ENCODE results near the gene CREB1. TPM values are rescaled to one million over a fixed set of nuclear protein-coding genes. Genes with fewer than 3 reads are reported as not detected.

CREB1 gene
- total RNA-seq, 2 experiments from 2014 or later: 93.7 to 97.7 TPM

DNA sequence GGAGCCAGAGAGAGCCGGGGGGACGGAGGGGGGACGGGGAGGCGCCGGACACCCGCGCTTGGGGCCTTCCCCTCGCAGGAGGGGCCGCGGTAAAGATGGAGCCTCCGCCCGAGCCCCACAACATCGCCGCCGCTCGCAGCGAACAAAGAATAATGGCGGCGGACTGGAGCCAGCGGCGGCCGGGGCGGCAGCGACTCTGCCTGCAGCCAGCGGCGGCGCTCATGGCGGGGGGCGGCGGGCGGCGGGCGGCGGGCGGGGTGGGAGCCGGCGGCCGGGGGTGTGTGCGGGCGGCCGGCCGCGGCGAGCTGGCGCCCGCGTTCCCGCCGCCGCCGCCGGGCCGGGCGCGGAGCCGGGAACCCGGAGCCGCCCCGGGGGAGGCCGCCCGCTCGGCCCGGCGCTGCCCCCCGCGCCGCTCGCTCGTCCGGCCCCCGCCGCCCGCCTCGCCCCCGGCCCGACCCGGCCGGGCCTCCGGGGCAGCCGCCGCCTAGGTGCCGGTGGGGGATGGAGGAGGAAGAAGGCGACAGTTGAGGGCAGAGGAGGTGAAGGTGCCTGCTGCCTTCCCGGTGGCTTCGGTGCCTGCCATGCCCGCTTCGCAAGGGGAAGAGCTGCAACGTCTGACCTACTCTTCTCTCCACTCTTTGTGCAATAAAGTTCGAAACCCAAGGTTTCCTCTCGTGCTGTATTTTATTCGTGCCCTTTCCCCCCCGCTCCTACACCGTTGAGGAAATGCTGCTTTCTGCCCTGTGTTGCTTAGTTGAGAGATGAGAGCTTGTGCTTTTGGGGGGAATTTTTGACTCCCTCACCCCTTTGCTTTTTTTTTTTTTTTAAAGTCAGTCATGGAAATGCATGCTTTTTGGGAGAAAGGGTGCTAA is 634 bp downstream of the CREB1 start:
- Mint-ChIP-seq H3K4me3 (peak overlapping the region; percentile 98), H3K27me3 (ENCODE audit: low read depth) (no peaks in the 10 kb centered on the region), H3K27ac (peak overlapping the region; percentile 100), H3K36me3 (ENCODE audit: low read depth) (peaks cover 25% of the 10 kb centered on the region), H3K4me1 (ENCODE audit: low read depth) (peaks cover 64% of the 10 kb centered on the region), H3K9me3 (no peaks in the 10 kb centered on the region)
- peak; percentile 50 for DNase-seq
- CTCF ChIA-PET: no interaction called here
- intact Hi-C loops (cut with micrococcal nuclease): loop anchor here (5.0 kb wide), 1 partner anchor 242 kb away; no protein-coding TSS in a partner anchor

DNA sequence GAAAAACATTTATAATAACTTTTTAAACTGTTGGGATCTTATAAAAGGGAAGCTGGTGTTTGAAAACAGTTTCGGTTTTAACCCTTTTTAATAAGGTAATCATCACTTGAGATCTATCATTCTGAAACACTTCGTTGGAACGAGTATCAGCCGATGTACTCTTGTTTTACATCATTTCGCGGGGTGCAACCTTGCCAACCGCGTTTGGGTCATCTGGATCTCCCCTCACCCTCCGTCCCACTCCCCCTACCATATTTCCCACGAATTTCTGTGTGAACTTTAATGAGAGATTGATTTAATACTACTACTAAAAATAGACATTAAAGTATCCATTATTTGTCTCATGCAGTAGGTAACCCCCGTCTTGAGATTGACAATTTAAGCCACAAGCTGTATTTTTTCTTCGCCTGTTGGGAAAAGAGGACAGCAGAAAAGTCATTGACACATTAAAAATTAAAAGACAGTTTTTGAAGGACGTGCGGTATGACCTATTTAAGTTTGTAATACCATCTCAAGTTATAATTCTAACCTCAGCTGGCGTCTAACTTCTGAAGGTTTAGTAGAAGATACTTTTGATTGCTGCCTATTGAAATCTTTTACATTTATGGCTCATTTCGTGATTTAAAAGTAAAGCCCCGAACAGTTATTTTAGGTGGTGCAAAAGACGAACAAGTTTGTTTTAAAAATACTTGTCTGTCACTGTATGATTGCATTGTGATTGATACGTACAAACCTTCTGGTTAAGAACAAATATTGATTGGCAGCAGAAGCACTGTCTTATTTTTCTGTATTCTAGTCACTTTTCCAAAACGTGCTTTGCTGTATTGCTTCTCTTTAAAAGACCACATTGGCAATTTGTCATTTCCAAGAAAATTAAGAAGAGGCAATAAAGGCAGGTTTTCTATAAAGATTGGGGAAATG is 1.5 kb downstream of the CREB1 start:
- CTCF ChIA-PET: no interaction called here
- peak; percentile 62 for DNase-seq
- Mint-ChIP-seq H3K27me3 (ENCODE audit: low read depth) (no peaks in the 10 kb centered on the region), H3K4me3 (peak overlapping the region; percentile 96), H3K9me3 (no peaks in the 10 kb centered on the region), H3K4me1 (ENCODE audit: low read depth) (peaks cover 55% of the 10 kb centered on the region), H3K27ac (peak overlapping the region; percentile 99), H3K36me3 (ENCODE audit: low read depth) (peaks cover 25% of the 10 kb centered on the region)
- intact Hi-C loops (cut with micrococcal nuclease): loop anchor here (5.0 kb wide), 1 partner anchor 241 kb away; no protein-coding TSS in a partner anchor

DNA sequence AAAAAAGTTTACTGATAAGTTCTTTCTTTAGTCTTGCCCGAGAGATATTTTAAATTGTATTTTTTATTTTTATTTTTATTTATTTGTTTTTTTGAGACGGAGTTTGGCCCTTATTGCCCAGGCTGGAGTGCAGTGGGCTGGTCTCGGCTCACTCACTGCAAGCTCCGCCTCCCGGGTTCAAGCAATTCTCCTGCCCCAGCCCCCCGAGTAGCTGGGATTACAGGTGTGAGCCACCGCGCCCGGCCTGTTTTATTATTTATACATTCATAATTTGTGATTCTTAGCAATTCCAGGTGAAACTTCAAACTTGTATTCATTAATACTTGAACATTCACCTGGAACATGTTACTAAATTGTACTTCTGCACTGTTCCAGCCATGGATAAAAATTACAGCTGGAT is 2.9 kb downstream of the CREB1 start:
- Mint-ChIP-seq H3K36me3 (ENCODE audit: low read depth) (peaks cover 22% of the 10 kb centered on the region), H3K27ac (peak overlapping the region; percentile 99), H3K27me3 (ENCODE audit: low read depth) (no peaks in the 10 kb centered on the region), H3K4me1 (ENCODE audit: low read depth) (peaks cover 53% of the 10 kb centered on the region), H3K9me3 (no peaks in the 10 kb centered on the region), H3K4me3 (peak overlapping the region; percentile 96)
- intact Hi-C loops (cut with micrococcal nuclease): loop anchor here (5.0 kb wide), 1 partner anchor 240 kb away; no protein-coding TSS in a partner anchor
- CTCF ChIA-PET: interaction anchor here (0.8 to 1.1 kb wide), 2 partner anchors 11 to 23 kb away, joined by 5 to 9 read pairs; no protein-coding TSS in a partner anchor
- DNase-seq: no peak

DNA sequence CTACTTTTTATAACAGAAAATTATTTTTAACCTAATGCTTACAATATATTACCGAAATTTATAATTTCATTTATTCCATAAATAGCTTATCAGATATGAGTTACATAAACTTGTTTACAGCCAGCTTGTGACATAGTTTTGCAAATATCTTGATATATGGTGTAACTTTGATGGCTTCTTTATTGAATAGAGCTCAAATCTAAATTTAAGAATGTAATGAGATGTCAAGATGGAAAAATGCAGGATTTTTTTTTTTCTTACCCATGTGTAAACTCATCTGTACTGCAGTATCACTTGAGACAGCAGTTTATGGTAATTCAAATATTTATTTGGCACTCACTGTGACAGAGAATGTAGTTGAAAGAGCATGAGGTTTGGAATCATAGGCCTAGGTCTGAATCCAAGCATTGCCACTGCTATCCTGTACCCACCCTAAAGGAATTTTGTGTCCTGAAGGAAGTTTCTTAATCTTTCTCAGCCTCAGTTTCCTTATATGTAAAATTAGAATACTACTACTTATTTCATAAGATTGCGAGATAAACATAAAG is 3.8 kb downstream of the CREB1 start:
- Mint-ChIP-seq H3K4me3 (peak overlapping the region; percentile 39), H3K27ac (peak overlapping the region; percentile 79), H3K36me3 (ENCODE audit: low read depth) (peaks cover 18% of the 10 kb centered on the region), H3K9me3 (no peaks in the 10 kb centered on the region), H3K27me3 (ENCODE audit: low read depth) (no peaks in the 10 kb centered on the region), H3K4me1 (ENCODE audit: low read depth) (peaks cover 52% of the 10 kb centered on the region)
- no peak for DNase-seq
- intact Hi-C loops (cut with micrococcal nuclease): loop anchor here (5.0 kb wide), 1 partner anchor 239 kb away; no protein-coding TSS in a partner anchor
- CTCF ChIA-PET: interaction anchor here (0.8 to 1.1 kb wide), 3 partner anchors 11 to 22 kb away, joined by 3 to 9 read pairs (median 5); no protein-coding TSS in a partner anchor

DNA sequence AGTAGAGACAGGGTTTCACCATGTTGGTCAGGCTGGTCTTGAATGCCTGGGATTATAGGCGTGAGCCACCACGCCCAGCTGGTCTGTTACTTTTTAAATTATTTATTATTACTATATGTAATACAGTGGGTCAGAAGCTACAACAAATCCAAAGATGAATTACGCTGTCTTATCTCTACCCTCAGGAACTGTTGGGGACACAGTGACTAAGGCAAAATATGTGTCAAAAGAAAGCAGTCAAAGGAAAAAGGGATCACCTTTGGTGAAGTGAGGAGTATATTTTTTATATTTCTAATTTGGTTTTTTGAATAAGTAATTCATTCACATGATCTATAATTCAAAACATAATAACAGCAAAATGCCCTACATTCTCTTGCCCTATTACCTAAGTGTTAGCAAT is 4.7 kb downstream of the CREB1 start:
- H3K27me3 Mint-ChIP-seq (ENCODE audit: low read depth): no peaks in the 10 kb centered on the region
- H3K9me3 Mint-ChIP-seq: no peaks in the 10 kb centered on the region
- DNase-seq: no peak
- peak overlapping the region; percentile 39 for H3K4me3 Mint-ChIP-seq
- intact Hi-C loops (cut with micrococcal nuclease): loop anchor here (5.0 kb wide), 1 partner anchor 238 kb away; no protein-coding TSS in a partner anchor
- H3K27ac Mint-ChIP-seq: peak overlapping the region; percentile 79
- H3K4me1 Mint-ChIP-seq (ENCODE audit: low read depth): peaks cover 54% of the 10 kb centered on the region
- CTCF ChIA-PET: interaction anchor here (1.1 kb wide), 1 partner anchor 15 kb away, joined by 4 read pairs; no protein-coding TSS in a partner anchor
- H3K36me3 Mint-ChIP-seq (ENCODE audit: low read depth): peaks cover 18% of the 10 kb centered on the region

GRCh38 chr2:207539470-207539869 is 9.7 kb downstream of the CREB1 start:
- Mint-ChIP-seq H3K4me3 (no peak overlapping the region), H3K36me3 (ENCODE audit: low read depth) (peaks cover 11% of the 10 kb centered on the region), H3K9me3 (no peaks in the 10 kb centered on the region), H3K27me3 (ENCODE audit: low read depth) (no peaks in the 10 kb centered on the region), H3K27ac (no peak overlapping the region), H3K4me1 (ENCODE audit: low read depth) (peaks cover 61% of the 10 kb centered on the region)
- no peak for DNase-seq
- CTCF ChIA-PET: interaction anchor here (0.7 to 0.8 kb wide), 2 partner anchors 15 to 738 kb away, joined by 3 to 4 read pairs; no protein-coding TSS in a partner anchor
- intact Hi-C loops (cut with micrococcal nuclease): no loop called here

GRCh38 chr2:207540431-207540830 is 10.7 kb downstream of the CREB1 start:
- Mint-ChIP-seq H3K9me3 (no peaks in the 10 kb centered on the region), H3K27ac (no peak overlapping the region), H3K4me1 (ENCODE audit: low read depth) (peaks cover 58% of the 10 kb centered on the region), H3K36me3 (ENCODE audit: low read depth) (peaks cover 14% of the 10 kb centered on the region), H3K4me3 (no peak overlapping the region), H3K27me3 (ENCODE audit: low read depth) (no peaks in the 10 kb centered on the region)
- CTCF ChIA-PET: no interaction called here
- DNase-seq: no peak
- intact Hi-C loops (cut with micrococcal nuclease): no loop called here

- no peak overlapping the region for H3K27ac Mint-ChIP-seq
- intact Hi-C loops (cut with micrococcal nuclease): no loop called here
- H3K4me1 Mint-ChIP-seq (ENCODE audit: low read depth): peaks cover 67% of the 10 kb centered on the region
- H3K9me3 Mint-ChIP-seq: no peaks in the 10 kb centered on the region
- no peak for DNase-seq
- CTCF ChIA-PET: interaction anchor here (0.7 kb wide), 1 partner anchor 136 kb away, joined by 3 read pairs; no protein-coding TSS in a partner anchor
- H3K4me3 Mint-ChIP-seq: no peak overlapping the region
- no peaks in the 10 kb centered on the region for H3K27me3 Mint-ChIP-seq (ENCODE audit: low read depth)
- peaks cover 18% of the 10 kb centered on the region for H3K36me3 Mint-ChIP-seq (ENCODE audit: low read depth)
Observed at GRCh38 chr2:207541933-207542332, 12.2 kb downstream of the CREB1 start.

DNA sequence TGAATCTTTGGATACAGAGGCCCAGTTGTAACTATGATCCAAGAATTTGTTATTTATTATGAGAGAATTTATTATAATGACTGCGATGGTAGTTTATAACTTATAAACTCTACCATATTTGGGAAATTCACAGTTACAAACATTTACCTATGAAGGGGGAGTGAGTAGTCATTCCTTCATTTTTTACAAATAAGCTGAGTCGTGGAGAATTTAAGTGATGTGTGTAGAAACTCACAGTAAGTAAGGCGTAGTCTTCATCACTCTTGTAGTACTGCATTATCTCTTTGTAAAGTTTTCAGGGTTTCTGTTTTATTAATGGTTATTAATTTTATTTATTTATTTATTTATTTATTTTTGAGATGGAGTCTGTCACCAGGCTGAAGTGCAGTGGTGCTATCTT is 13.5 kb downstream of the CREB1 start:
- no peaks in the 10 kb centered on the region for H3K27me3 Mint-ChIP-seq (ENCODE audit: low read depth)
- no peak overlapping the region for H3K27ac Mint-ChIP-seq
- H3K36me3 Mint-ChIP-seq (ENCODE audit: low read depth): peaks cover 17% of the 10 kb centered on the region
- H3K9me3 Mint-ChIP-seq: no peaks in the 10 kb centered on the region
- no peak for DNase-seq
- CTCF ChIA-PET: no interaction called here
- H3K4me3 Mint-ChIP-seq: no peak overlapping the region
- intact Hi-C loops (cut with micrococcal nuclease): no loop called here
- H3K4me1 Mint-ChIP-seq (ENCODE audit: low read depth): peaks cover 61% of the 10 kb centered on the region

DNA sequence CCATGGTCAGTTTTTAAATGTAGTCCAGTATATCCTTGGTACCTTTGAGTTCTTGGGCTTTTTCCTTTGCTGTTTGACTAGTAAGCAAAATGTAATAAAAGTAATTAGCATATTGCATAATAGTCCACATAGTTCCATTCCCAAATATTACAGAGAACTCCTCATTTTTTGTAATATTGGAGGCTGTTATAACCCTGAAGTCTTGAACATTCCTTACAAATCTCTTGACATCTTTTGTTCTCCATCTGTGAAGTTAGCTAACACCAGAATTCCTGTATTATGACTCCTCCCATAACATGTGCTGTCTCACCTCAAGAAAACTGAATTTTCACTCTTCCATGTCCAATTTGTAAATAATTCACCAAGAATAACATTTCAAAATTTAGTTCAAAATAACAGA is 17.1 kb downstream of the CREB1 start:
- Mint-ChIP-seq H3K27ac (no peak overlapping the region), H3K9me3 (no peaks in the 10 kb centered on the region), H3K36me3 (ENCODE audit: low read depth) (peaks cover 17% of the 10 kb centered on the region), H3K4me1 (ENCODE audit: low read depth) (peaks cover 67% of the 10 kb centered on the region), H3K27me3 (ENCODE audit: low read depth) (no peaks in the 10 kb centered on the region), H3K4me3 (no peak overlapping the region)
- CTCF ChIA-PET: interaction anchor here (0.6 to 1.6 kb wide), 3 partner anchors 10 to 538 kb away, joined by 3 to 7 read pairs (median 3); no protein-coding TSS in a partner anchor
- intact Hi-C loops (cut with micrococcal nuclease): no loop called here
- no peak for DNase-seq

- H3K27me3 Mint-ChIP-seq (ENCODE audit: low read depth): no peaks in the 10 kb centered on the region
- no peaks in the 10 kb centered on the region for H3K9me3 Mint-ChIP-seq
- intact Hi-C loops (cut with micrococcal nuclease): no loop called here
- H3K4me1 Mint-ChIP-seq (ENCODE audit: low read depth): peaks cover 63% of the 10 kb centered on the region
- H3K4me3 Mint-ChIP-seq: no peak overlapping the region
- no peak overlapping the region for H3K27ac Mint-ChIP-seq
- no peak for DNase-seq
- H3K36me3 Mint-ChIP-seq (ENCODE audit: low read depth): peaks cover 16% of the 10 kb centered on the region
- CTCF ChIA-PET: interaction anchor here (1.0 to 1.6 kb wide), 2 partner anchors 14 to 76 kb away, joined by 3 to 4 read pairs; partner anchors contain the start of gene METTL21A
Observed at GRCh38 chr2:207549145-207549544, 19.4 kb downstream of the CREB1 start.
